GM23338 (cell line): Measurements from ENCODE around the gene KIRREL3. TPM values are rescaled to one million over a fixed set of nuclear protein-coding genes. Genes with fewer than 3 reads are reported as not detected.

Experiments used
- ATAC-seq: fragments of 200-7000 bp; cut with Tn5 transposase; 3 replicates; pipeline ENCODE4 v1.9.1; 2020
- DNase-seq: peaks from one replicate; pipeline ENCODE4 v3.0.0-alpha.2; 2015; ENCODE audit warnings: low spot score
- H2AFZ ChIP-seq: fragments of 200-600 bp; sonication (generic); 2 replicates; pipeline ENCODE4 v1.8.0; 2016; ENCODE audit warnings: antibody characterized with exemption, mild to moderate bottlenecking, moderate library complexity
- H3F3A ChIP-seq: fragments of 200-600 bp; sonication (generic); replicated peaks from 2 replicates; pipeline ENCODE4 v1.8.0; 2017; ENCODE audit warnings: antibody characterized with exemption, mixed run types, low read depth
- H3K27ac ChIP-seq: fragments of 200-600 bp; sonication (generic); 2 replicates; pipeline ENCODE4 v1.6.1; 2016; ENCODE audit warnings: low read depth
- H3K27me3 ChIP-seq: fragments of 200-600 bp; sonication (generic); 2 replicates; pipeline ENCODE4 v1.8.0; 2016; ENCODE audit warnings: mild to moderate bottlenecking, mixed run types, moderate library complexity; ENCODE audit not compliant: insufficient read depth
- H3K36me3 ChIP-seq: fragments of 200-600 bp; sonication (generic); 2 replicates; pipeline ENCODE4 v1.8.0; 2016; ENCODE audit warnings: mild to moderate bottlenecking; ENCODE audit not compliant: insufficient read depth
- H3K4me1 ChIP-seq: fragments of 200-600 bp; sonication (generic); 2 replicates; pipeline ENCODE4 v1.8.0; 2016; ENCODE audit warnings: mild to moderate bottlenecking, moderate library complexity; ENCODE audit not compliant: insufficient read depth
- H3K4me2 ChIP-seq: fragments of 200-600 bp; sonication (generic); 2 replicates; pipeline ENCODE4 v1.7.1; 2017; ENCODE audit warnings: mixed run types
- H3K4me3 ChIP-seq: fragments of 200-600 bp; sonication (generic); 2 replicates; pipeline ENCODE4 v1.6.1; 2016; ENCODE audit warnings: mixed run types
- H3K79me2 ChIP-seq: fragments of 200-600 bp; sonication (generic); replicated peaks from 2 replicates; pipeline ENCODE4 v1.8.0; 2017; ENCODE audit warnings: mild to moderate bottlenecking; ENCODE audit not compliant: insufficient read depth
- H3K9me2 ChIP-seq: fragments of 200-600 bp; sonication (generic); 2 replicates; pipeline ENCODE4 v1.8.0; 2017; ENCODE audit not compliant: insufficient read depth
- H4K20me1 ChIP-seq: fragments of 200-600 bp; sonication (generic); replicated peaks from 2 replicates; pipeline ENCODE4 v1.8.0; 2017; ENCODE audit warnings: mild to moderate bottlenecking; ENCODE audit not compliant: insufficient read depth
- H3K27ac Mint-ChIP-seq: 2 replicates; pipeline ENCODE4 v1.8.0; 2020; ENCODE audit warnings: inconsistent platforms, mild to moderate bottlenecking, moderate library complexity, mixed read lengths
- H3K27me3 Mint-ChIP-seq: 3 replicates; pipeline ENCODE4 v1.8.0; 2022; ENCODE audit warnings: low read depth, mild to moderate bottlenecking, moderate library complexity, mixed read lengths, inconsistent platforms; ENCODE audit not compliant: insufficient read depth, poor library complexity
- H3K36me3 Mint-ChIP-seq: 3 replicates; pipeline ENCODE4 v1.8.0; 2021; ENCODE audit warnings: low read depth, mild to moderate bottlenecking, inconsistent platforms, moderate library complexity, mixed read lengths
- H3K4me1 Mint-ChIP-seq: 3 replicates; pipeline ENCODE4 v1.8.0; 2020; ENCODE audit warnings: mild to moderate bottlenecking, inconsistent platforms, mixed read lengths
- H3K4me3 Mint-ChIP-seq: 3 replicates; pipeline ENCODE4 v1.8.0; 2021; ENCODE audit warnings: moderate library complexity, mild to moderate bottlenecking, inconsistent platforms, mixed read lengths
- H3K9me3 Mint-ChIP-seq: 3 replicates; pipeline ENCODE4 v1.8.0; 2020; ENCODE audit warnings: moderate library complexity, mild to moderate bottlenecking, inconsistent platforms, mixed read lengths
- CREB1 ChIP-seq: fragments of 250-450 bp; sonication (Bioruptor Pico); IDR thresholded peaks from 2 replicates; pipeline ENCODE4 v1.5.0; 2020; ENCODE audit warnings: low read depth, mild to moderate bottlenecking, moderate library complexity
- CTCF ChIP-seq, 2 experiments: fragments of 200-600 bp in 1 of 2; sonication (generic) in 1 of 2; conservative IDR thresholded peaks; 2 replicates each; pipeline versions ENCODE4 v1.5.1 to v1.6.1; 2016 to 2017; ENCODE audit warnings: antibody characterized with exemption in 2 of 2, low read depth in 2 of 2, mild to moderate bottlenecking in 2 of 2, moderate library complexity in 1 of 2
- ETS1 ChIP-seq: IDR thresholded peaks from 2 replicates; pipeline ENCODE4 v1.6.1; 2016; ENCODE audit warnings: antibody characterized with exemption
- EZH2 ChIP-seq: fragments of 200-600 bp; sonication (generic); IDR thresholded peaks from one replicate; pipeline ENCODE4 v1.8.0; 2017; ENCODE audit warnings: antibody characterized with exemption, mild to moderate bottlenecking, low read depth; ENCODE audit not compliant: unreplicated experiment
- JUNB ChIP-seq: IDR thresholded peaks from one replicate; pipeline ENCODE4 v1.6.1; 2016; ENCODE audit warnings: antibody characterized with exemption; ENCODE audit not compliant: unreplicated experiment
- NANOG ChIP-seq: IDR thresholded peaks from 2 replicates; pipeline ENCODE4 v1.6.1; 2016; ENCODE audit warnings: antibody characterized with exemption, borderline replicate concordance
- POLR2AphosphoS5 ChIP-seq: IDR thresholded peaks from 2 replicates; pipeline ENCODE4 v1.6.1; 2016; ENCODE audit warnings: antibody characterized with exemption, low read depth
- STAT1 ChIP-seq: IDR thresholded peaks from one replicate; pipeline ENCODE4 v1.6.1; 2016; ENCODE audit warnings: antibody characterized with exemption; ENCODE audit not compliant: unreplicated experiment
- ZNF114 ChIP-seq: fragments of 250-450 bp; sonication (Bioruptor Pico); IDR thresholded peaks from 2 replicates; pipeline ENCODE4 v1.5.0; 2020; ENCODE audit warnings: mild to moderate bottlenecking, moderate library complexity
- ZNF331 ChIP-seq: fragments of 250-450 bp; sonication (Bioruptor Pico); IDR thresholded peaks from 2 replicates; pipeline ENCODE4 v1.5.0; 2020; ENCODE audit warnings: low read depth, mild to moderate bottlenecking, moderate library complexity
- polyA plus RNA-seq: library from polyadenylated mRNA; unstranded; fragments of >200 nt; fragmentation: Nextera tagmentation; extraction: Ambion mirVana; gene quantifications from 2 replicates; pipeline ENCODE4 v1.2.1, GENCODE V29; 2016
- total RNA-seq: library from RNA; depleted of rRNA; stranded (reverse); fragments of >200 nt; shearing (Covaris generic); gene quantifications from 2 replicates; pipeline ENCODE4 v1.2.3, GENCODE V29; 2014

Gene KIRREL3
- total and polyA plus RNA-seq, 2 experiments from 2014 or later: 0.13 to 1.5 TPM

GRCh38 chr11:126764231-126764630 lies 236.3 kb downstream of the KIRREL3 start:
- TF ChIP-seq CTCF (conservative IDR thresholded peaks at IDR 0.05; ENCODE audit: low read depth in 2 of 2) (peak; percentile 32 to 57; a peak in 3 of 4 replicates), NANOG (no peak), EZH2 (no peak), ETS1 (no peak)
- Histone ChIP-seq H3K9me2 (peaks cover 7% of the 10 kb centered on the region; the same call in 1 of the 2 replicates), H3K4me3 (no peak overlapping the region), H4K20me1 (no peaks in the 10 kb centered on the region), H3K4me1 (no peaks in the 10 kb centered on the region), H2AFZ (no peak overlapping the region), H3K27ac (no peak overlapping the region), H3K27me3 (no peaks in the 10 kb centered on the region), H3F3A (no peaks in the 10 kb centered on the region), H3K4me2 (no peak overlapping the region), H3K36me3 (no peaks in the 10 kb centered on the region), H3K79me2 (no peaks in the 10 kb centered on the region)
- peak; percentile 33; the same call in 1 of the 3 replicates for ATAC-seq
- Mint-ChIP-seq H3K4me3 (no peak overlapping the region), H3K4me1 (no peaks in the 10 kb centered on the region), H3K9me3 (no peaks in the 10 kb centered on the region), H3K27me3 (peaks cover 2% of the 10 kb centered on the region), H3K27ac (no peak overlapping the region), H3K36me3 (no peaks in the 10 kb centered on the region)
- DNase-seq: no peak

- Histone ChIP-seq H3K79me2 (no peaks in the 10 kb centered on the region), H3K9me2 (peaks cover 13% of the 10 kb centered on the region; the same call in 1 of the 2 replicates), H4K20me1 (no peaks in the 10 kb centered on the region), H3K4me3 (no peak overlapping the region), H3F3A (no peaks in the 10 kb centered on the region), H3K4me1 (no peaks in the 10 kb centered on the region; the same call in 1 of the 2 replicates), H2AFZ (no peak overlapping the region), H3K4me2 (no peak overlapping the region), H3K27ac (no peak overlapping the region), H3K36me3 (no peaks in the 10 kb centered on the region), H3K27me3 (no peaks in the 10 kb centered on the region)
- no peaks in the 10 kb centered on the region for H3K36me3 Mint-ChIP-seq
- no peak for TF ChIP-seq NANOG
- TF ChIP-seq ZNF114: no peak
- TF ChIP-seq POLR2AphosphoS5: no peak
- no peak for TF ChIP-seq CREB1 (CRISPR knock-in tag)
- no peak for TF ChIP-seq STAT1
- TF ChIP-seq ETS1: no peak
- no peak for TF ChIP-seq ZNF331 (CRISPR knock-in tag)
- no peak for TF ChIP-seq JUNB
- no peaks in the 10 kb centered on the region for H3K27me3 Mint-ChIP-seq
- no peak overlapping the region for H3K4me3 Mint-ChIP-seq
- no peak overlapping the region for H3K27ac Mint-ChIP-seq
- no peaks in the 10 kb centered on the region for H3K9me3 Mint-ChIP-seq
- ATAC-seq (no peak), DNase-seq (no peak)
- H3K4me1 Mint-ChIP-seq: peaks cover 14% of the 10 kb centered on the region; the same call in 2 of the 3 replicates
Observed at GRCh38 chr11:126756855-126757254, 243.7 kb downstream of the KIRREL3 start.
